HG03103 (cell line): ENCODE data around the gene ARIH2.

Experiments
- ATAC-seq: cut with Tn5 transposase; IDR thresholded peaks from one replicate; pipeline ENCODE4 v1.9.1; 2021; ENCODE audit warnings: low read depth; ENCODE audit not compliant: unreplicated experiment

Gene ARIH2

GRCh38 chr3:49030321-49030720 is 111.7 kb downstream of the ARIH2 start:
- no peak for ATAC-seq

- no peak for ATAC-seq
These were observed 114.1 kb downstream of the ARIH2 start for GRCh38 chr3:49032646-49033304.

- no peak for ATAC-seq
These were observed 116.0 kb downstream of the ARIH2 start for GRCh38 chr3:49034650-49035049.

- ATAC-seq, result no peak
These were observed 116.6 kb downstream of the ARIH2 start for GRCh38 chr3:49035281-49035680.
